Activated naive CD4-positive, alpha-beta T cell (primary cell): ENCODE results near the gene RAB37.
A peak's percentile ranks its signal among the peaks of the same experiment; 100 is the strongest.

ENCODE experiments used
- DNase-seq, 4 experiments: peaks; one replicate each; lab custom pipeline; 2025; lab: John Stamatoyannopoulos, UW

The RAB37 gene

GRCh38 chr17:74761419-74761818 lies 24.4 kb downstream of the RAB37 start:
- DNase-seq, result no peak

- DNase-seq, result no peak
Measured at GRCh38 chr17:74761931-74762330, 24.9 kb downstream of the RAB37 start.

GRCh38 chr17:74763565-74764387 lies 26.7 kb downstream of the RAB37 start:
- DNase-seq, result no peak

GRCh38 chr17:74764751-74765286 lies 27.8 kb downstream of the RAB37 start:
- no peak for DNase-seq

GRCh38 chr17:74766413-74766812 lies 29.4 kb downstream of the RAB37 start:
- no peak for DNase-seq

- no peak for DNase-seq
Measured at GRCh38 chr17:74767111-74767516, 30.1 kb downstream of the RAB37 start.

- DNase-seq, result no peak
Measured at GRCh38 chr17:74768069-74768762, 31.2 kb downstream of the RAB37 start.

- DNase-seq, result no peak
Measured at GRCh38 chr17:74768763-74769114, 31.7 kb downstream of the RAB37 start.

GRCh38 chr17:74769266-74769855 lies 32.3 kb downstream of the RAB37 start:
- no peak for DNase-seq

GRCh38 chr17:74769856-74770497 lies 32.9 kb downstream of the RAB37 start:
- no peak for DNase-seq

- DNase-seq, result peak in 3 of 4 experiments; percentile 25 to 74 (median 49)
Measured at GRCh38 chr17:74770498-74771318, 33.7 kb downstream of the RAB37 start.

GRCh38 chr17:74771319-74771914 lies 34.4 kb downstream of the RAB37 start:
- DNase-seq, result no peak

- no peak for DNase-seq
Measured at GRCh38 chr17:74772053-74772452, 35.0 kb downstream of the RAB37 start.

- no peak for DNase-seq
Measured at GRCh38 chr17:74773414-74773813, 36.4 kb downstream of the RAB37 start.

- no peak for DNase-seq
Measured at GRCh38 chr17:74773871-74774286, 36.8 kb downstream of the RAB37 start.

- no peak for DNase-seq
Measured at GRCh38 chr17:74775409-74776043, 38.5 kb downstream of the RAB37 start.

- peak; percentile 98 to 99 (median 98) for DNase-seq
Measured at GRCh38 chr17:74776044-74776962, 39.2 kb downstream of the RAB37 start, which contains the start of gene NAT9. Gene NAT9, minus strand, starts transcription at chr17:74776345. Its CDS starts 647 bp downstream, at chr17:74775698.

- DNase-seq, result no peak
Measured at GRCh38 chr17:74776990-74777389, 39.9 kb downstream of the RAB37 start.

- no peak for DNase-seq
Measured at GRCh38 chr17:74777901-74778515, 41.0 kb downstream of the RAB37 start.
